Fibroblast of villous mesenchyme (primary cell): ENCODE results near the gene IFNAR2. TPM values are rescaled to one million over a fixed set of nuclear protein-coding genes. Genes with fewer than 3 reads are reported as not detected.

Experiments used
- DNase-seq: peaks from one replicate; pipeline ENCODE4 v3.0.0-alpha.2; 2010; ENCODE audit warnings: low read depth
- H3K4me3 ChIP-seq: 2 replicates; pipeline ENCODE4 v1.5.1; 2011; ENCODE audit warnings: low read depth, mild to moderate bottlenecking, low read length
- total RNA-seq: library from RNA; depleted of rRNA; stranded (reverse); fragments of >200 nt; gene quantifications from 2 replicates; pipeline ENCODE4 v1.2.3, GENCODE V29; 2012
- TF ChIP-seq, protein P1 (sequence below): IDR thresholded peaks from 2 replicates; pipeline ENCODE4 v1.5.1; 2012; ENCODE audit warnings: low read depth, mild to moderate bottlenecking, low read length; ENCODE audit not compliant: insufficient read depth

The IFNAR2 gene
- total RNA-seq: 3.9 and 5.2 TPM in 2 replicates

DNA sequence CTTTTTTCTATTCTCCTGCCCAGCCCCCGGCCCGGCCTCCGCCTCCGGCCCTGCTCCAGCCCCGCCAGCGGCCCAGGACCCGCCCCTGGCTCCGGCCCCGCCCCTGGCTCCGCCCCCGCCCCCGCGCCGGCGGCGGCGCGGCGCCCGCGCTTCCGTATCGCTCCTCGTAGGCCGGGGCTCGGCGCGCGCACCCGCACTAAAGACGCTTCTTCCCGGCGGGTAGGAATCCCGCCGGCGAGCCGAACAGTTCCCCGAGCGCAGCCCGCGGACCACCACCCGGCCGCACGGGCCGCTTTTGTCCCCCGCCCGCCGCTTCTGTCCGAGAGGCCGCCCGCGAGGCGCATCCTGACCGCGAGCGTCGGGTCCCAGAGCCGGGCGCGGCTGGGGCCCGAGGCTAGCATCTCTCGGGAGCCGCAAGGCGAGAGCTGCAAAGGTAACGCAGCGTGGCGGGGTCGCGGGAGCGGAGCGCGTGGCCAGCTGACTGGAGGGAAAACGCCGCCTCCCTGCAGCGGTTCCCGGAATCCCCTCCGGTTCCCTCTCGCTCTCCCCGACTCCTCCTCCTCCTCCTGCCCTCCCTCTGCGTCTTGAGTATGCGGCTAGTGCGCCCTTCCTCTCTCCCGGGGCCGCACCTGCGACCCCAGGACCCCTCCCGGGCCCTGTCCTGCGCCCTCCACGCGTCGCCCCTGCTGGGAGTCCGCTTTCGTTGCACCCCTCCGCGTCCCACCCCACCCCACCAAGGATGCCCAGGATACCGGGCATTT is at the start of gene IFNAR2:
TSS of gene IFNAR2 (plus strand) at position 155 of the 761 bp plus-strand sequence. CDS start 11,985 bp downstream, outside the sequence.
- TF ChIP-seq, protein P1, sequence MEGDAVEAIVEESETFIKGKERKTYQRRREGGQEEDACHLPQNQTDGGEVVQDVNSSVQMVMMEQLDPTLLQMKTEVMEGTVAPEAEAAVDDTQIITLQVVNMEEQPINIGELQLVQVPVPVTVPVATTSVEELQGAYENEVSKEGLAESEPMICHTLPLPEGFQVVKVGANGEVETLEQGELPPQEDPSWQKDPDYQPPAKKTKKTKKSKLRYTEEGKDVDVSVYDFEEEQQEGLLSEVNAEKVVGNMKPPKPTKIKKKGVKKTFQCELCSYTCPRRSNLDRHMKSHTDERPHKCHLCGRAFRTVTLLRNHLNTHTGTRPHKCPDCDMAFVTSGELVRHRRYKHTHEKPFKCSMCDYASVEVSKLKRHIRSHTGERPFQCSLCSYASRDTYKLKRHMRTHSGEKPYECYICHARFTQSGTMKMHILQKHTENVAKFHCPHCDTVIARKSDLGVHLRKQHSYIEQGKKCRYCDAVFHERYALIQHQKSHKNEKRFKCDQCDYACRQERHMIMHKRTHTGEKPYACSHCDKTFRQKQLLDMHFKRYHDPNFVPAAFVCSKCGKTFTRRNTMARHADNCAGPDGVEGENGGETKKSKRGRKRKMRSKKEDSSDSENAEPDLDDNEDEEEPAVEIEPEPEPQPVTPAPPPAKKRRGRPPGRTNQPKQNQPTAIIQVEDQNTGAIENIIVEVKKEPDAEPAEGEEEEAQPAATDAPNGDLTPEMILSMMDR: no peak
- DNase-seq: peak; percentile 55
- H3K4me3 ChIP-seq: peak within 1 kb of the TSS; percentile 91

DNA sequence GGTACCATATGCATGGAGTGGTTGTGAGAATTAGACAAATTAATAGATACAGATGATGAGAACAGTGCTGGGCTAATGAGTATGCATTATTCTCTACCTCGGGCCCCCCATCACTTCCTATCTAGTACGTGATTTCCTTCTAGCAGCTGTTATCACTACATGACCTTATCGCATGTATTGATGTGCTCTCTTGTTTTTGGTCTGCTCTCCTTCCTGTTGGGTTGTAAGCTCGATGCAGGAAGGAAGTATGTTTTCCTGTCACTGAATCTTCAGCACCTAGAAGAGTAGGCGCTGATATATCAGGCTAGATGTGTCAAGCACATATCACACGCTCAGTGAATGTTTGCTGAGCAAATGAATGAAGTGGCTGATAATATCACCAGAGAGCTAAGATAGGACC is 43.9 kb upstream of the IFNAR2 start:
- no peak overlapping the region for H3K4me3 ChIP-seq
- TF ChIP-seq, protein P1: no peak
- no peak for DNase-seq

DNA sequence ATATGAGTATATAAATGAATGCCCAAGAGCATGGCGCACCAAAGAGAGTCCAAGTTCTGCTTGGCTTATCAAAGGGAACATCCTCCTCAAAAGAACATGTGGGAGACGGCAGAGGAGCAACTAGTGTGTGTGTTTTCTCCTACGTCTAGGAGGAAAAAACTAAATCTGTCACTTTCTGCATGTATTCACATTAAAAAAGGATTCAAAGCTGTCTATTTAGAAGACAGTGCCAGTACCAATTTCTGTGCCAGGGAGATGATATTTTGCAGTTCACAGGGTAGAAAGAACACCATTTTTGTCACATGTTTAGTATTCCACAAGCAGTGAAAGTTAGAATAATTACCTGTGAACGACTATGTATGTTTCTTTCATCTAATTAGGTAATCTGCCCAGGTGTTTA is 42.5 kb upstream of the IFNAR2 start:
- no peak overlapping the region for H3K4me3 ChIP-seq
- TF ChIP-seq, protein P1: no peak
- no peak for DNase-seq

DNA sequence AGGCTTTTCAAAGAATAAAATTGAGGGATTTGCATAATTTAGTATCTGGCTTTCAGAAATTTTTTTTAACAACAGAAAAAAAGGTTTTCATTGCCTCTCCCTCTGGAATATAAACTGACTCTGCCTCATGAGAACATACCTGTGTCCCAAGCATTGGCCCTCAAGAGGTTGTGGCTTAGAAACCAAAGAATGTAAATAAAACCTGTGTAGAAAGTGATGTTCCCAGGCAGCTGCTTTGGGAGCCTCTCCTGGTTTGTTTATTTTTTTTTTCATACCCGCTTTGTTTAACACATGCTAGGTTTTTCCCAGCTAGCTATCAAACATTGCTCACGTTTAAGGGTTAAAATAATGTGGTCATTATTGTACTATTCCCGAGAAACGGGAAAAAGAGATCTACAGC is 40.5 kb upstream of the IFNAR2 start:
- H3K4me3 ChIP-seq: no peak overlapping the region
- TF ChIP-seq, protein P1: no peak
- DNase-seq: no peak

DNA sequence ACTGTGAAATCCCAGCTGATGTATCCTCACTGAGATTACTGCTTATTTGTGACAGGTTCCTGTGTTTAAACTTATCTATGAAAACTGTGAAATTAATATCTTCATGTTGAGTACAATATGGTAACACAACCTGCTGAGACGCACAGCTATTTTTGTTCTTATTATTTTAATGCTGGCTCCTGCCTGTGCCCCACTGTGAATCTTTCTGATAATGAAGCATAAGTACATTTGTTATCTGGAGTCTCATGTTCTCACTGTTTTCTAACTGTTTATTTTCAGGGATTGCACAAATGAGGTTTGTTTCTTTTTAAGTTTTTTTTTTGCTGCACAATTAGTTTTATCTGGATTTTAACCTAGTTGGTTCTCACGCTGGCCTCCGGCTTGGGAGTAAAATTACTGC is 39.9 kb upstream of the IFNAR2 start:
- TF ChIP-seq, protein P1: no peak

DNA sequence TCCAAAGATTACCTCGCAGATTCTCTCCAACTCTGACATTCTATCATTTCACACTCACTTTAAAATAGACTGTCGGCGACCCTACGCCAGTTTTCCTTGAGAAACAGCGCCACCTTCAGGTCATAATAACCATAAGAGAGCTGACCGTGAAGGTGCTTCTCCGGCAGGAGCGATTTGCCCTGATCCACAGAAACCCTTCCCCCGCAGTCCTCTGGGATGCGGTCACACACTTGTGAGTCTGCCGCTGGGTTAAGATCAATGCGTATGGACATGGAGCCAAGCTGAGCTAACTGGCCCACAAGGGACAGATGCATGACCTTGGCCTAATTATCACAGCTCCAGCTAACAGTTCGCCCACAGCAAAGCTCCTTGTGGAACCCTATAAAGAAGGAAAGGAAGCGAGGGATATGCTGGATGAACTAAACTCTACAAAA is 32.8 kb upstream of the IFNAR2 start:
- TF ChIP-seq, protein P1: peak; percentile 68
- peak; percentile 74 for DNase-seq
- H3K4me3 ChIP-seq: no peak overlapping the region

More for the DNA sequence above, 39.9 kb upstream of the IFNAR2 start:
- no peak overlapping the region for H3K4me3 ChIP-seq
- no peak for DNase-seq
